ENCODE data around the gene EEFSEC.

- TF ChIP-seq CTCF (IDR thresholded peaks at IDR 0.05 in 8 of 11, conservative IDR thresholded peaks at IDR 0.05 in 3 of 11), result no peak
- TF ChIP-seq POLR2A (IDR thresholded peaks at IDR 0.05), result no peak
- no peak for TF ChIP-seq POLR2AphosphoS5 (IDR thresholded peaks at IDR 0.05)
These were observed 199.0 kb downstream of the EEFSEC start for GRCh38 chr3:128352326-128352725.
